Suprapubic skin (tissue), 4 donors: ENCODE measurements around the gene ADM2. TPM values are rescaled to one million over a fixed set of nuclear protein-coding genes. Genes with fewer than 3 reads are reported as not detected.

Experiments used
- DNase-seq, 2 donors: peaks; one replicate each; pipeline ENCODE4 v3.0.0-alpha.2; 2019; ENCODE audit warnings: low spot score in 2 of 2
- H3K27ac ChIP-seq: fragments of 200-600 bp; sonication (generic); one replicate; pipeline ENCODE4 v1.5.1; 2019
- H3K27me3 ChIP-seq: fragments of 200-600 bp; sonication (generic); one replicate; pipeline ENCODE4 v1.5.1; 2019
- H3K36me3 ChIP-seq: fragments of 200-600 bp; sonication (generic); one replicate; pipeline ENCODE4 v1.5.1; 2019
- H3K4me1 ChIP-seq: fragments of 200-600 bp; sonication (generic); one replicate; pipeline ENCODE4 v1.5.1; 2019
- H3K4me3 ChIP-seq: fragments of 200-600 bp; sonication (generic); one replicate; pipeline ENCODE4 v1.5.1; 2019; ENCODE audit warnings: mild to moderate bottlenecking
- H3K9me3 ChIP-seq: fragments of 200-600 bp; sonication (generic); one replicate; pipeline ENCODE4 v1.5.1; 2019
- EP300 ChIP-seq: sonication (generic); formaldehyde crosslinking; IDR thresholded peaks from one replicate; pipeline ENCODE4 v1.6.1; 2017; ENCODE audit warnings: antibody characterized with exemption
- POLR2A ChIP-seq, 2 donors: fragments of 450-650 bp; IDR thresholded peaks; one replicate each; pipeline ENCODE4 v1.6.1; 2017; ENCODE audit warnings: antibody characterized with exemption in 2 of 2, mild to moderate bottlenecking in 2 of 2, moderate library complexity in 2 of 2
- POLR2AphosphoS5 ChIP-seq, 3 donors: sonication (generic); formaldehyde crosslinking; IDR thresholded peaks; one replicate each; pipeline ENCODE4 v1.6.1; 2017; ENCODE audit warnings: antibody characterized with exemption in 3 of 3
- WGBS: methylation state at CpG from one replicate; pipeline ENCODE4 v1.1.5; 2018; 5-methylcytosine and 5-hydroxymethylcytosine counted together
- total RNA-seq, 4 donors: library from RNA; depleted of rRNA; stranded (reverse); fragments of >200 nt; gene quantifications; one replicate each; pipeline ENCODE4 v1.1.0, GENCODE V29; 2016
- TF ChIP-seq, protein P1 (sequence below), 2 donors: fragments of 200-600 bp in 1 of 2; fragments of 450-650 bp in 1 of 2; sonication (generic) in 1 of 2; IDR thresholded peaks; one replicate each; pipeline ENCODE4 v1.5.1; 2016 to 2019; ENCODE audit warnings: antibody characterized with exemption in 2 of 2, mild to moderate bottlenecking in 1 of 2, moderate library complexity in 1 of 2

ADM2 gene
- total RNA-seq, 4 donors from 2014 or later: 0.24 to 2.7 (median 0.30) TPM; not detected in 1

DNA sequence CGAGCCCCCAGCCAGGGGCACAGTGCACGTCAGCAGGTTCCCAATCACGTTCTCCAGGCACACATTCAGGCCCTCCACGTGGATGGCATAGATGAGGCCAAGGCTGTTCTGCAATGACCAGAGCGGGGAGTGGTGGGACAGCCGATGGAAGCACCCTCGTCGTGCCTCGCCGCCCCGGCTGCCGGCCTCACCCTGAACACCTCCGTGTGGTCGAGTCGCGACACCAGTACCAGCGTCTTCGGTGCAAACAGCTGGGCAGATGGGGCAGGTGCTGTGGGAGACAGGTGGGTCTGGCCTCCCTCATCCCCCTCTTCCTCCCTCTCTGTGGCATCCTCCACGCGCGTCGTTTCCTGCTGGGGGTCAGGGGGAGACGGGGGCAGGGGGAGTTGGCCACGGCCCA, 14.0 kb upstream of the ADM2 start:
- 83% methylated on average over 9 of the region's 24 CpGs for WGBS
- TF ChIP-seq, protein P1, sequence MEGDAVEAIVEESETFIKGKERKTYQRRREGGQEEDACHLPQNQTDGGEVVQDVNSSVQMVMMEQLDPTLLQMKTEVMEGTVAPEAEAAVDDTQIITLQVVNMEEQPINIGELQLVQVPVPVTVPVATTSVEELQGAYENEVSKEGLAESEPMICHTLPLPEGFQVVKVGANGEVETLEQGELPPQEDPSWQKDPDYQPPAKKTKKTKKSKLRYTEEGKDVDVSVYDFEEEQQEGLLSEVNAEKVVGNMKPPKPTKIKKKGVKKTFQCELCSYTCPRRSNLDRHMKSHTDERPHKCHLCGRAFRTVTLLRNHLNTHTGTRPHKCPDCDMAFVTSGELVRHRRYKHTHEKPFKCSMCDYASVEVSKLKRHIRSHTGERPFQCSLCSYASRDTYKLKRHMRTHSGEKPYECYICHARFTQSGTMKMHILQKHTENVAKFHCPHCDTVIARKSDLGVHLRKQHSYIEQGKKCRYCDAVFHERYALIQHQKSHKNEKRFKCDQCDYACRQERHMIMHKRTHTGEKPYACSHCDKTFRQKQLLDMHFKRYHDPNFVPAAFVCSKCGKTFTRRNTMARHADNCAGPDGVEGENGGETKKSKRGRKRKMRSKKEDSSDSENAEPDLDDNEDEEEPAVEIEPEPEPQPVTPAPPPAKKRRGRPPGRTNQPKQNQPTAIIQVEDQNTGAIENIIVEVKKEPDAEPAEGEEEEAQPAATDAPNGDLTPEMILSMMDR (IDR thresholded peaks at IDR 0.05): no peak
- TF ChIP-seq EP300 (no peak), POLR2AphosphoS5 (IDR thresholded peaks at IDR 0.05) (no peak), POLR2A (IDR thresholded peaks at IDR 0.05) (no peak)
- Histone ChIP-seq H3K27me3 (no peaks in the 10 kb centered on the region), H3K9me3 (no peaks in the 10 kb centered on the region), H3K27ac (no peak overlapping the region), H3K4me1 (peaks cover 36% of the 10 kb centered on the region), H3K4me3 (no peak overlapping the region), H3K36me3 (peaks cover 57% of the 10 kb centered on the region)
- DNase-seq: no peak

DNA sequence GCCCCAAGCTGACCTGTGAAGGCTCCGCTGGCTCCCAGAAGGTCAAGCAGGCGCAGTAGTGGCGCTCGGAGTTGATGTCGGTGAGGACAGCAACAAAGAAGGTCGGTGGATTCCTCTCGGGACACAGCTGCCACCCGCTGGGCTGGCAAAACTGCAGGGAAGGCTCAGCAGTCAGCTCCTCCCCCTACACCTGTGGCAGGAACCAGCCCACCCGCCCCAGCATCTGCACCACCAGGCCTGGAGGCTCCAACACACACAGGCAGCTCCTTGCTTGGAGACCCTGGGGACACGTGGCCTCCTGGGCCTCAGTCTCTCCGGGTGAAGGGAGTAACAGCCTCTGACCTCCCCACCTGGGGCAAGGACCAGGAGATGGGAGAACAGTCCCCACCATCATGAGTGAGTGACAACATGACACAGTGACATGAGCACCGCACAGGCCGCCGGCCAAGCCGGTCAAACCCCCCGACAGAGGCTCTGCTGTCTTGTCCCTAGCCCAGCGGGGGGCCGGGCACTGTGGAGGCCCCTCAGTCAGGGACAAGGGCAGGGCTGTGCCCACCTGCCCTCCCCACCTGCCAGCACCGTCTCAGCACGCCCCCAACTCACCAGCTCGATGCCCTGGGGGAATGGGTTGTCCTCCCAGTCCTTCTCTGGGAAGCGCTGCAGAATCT, 13.4 kb upstream of the ADM2 start:
- H3K4me3 ChIP-seq: no peak overlapping the region
- DNase-seq: no peak
- no peaks in the 10 kb centered on the region for H3K9me3 ChIP-seq
- no peak for TF ChIP-seq POLR2A (IDR thresholded peaks at IDR 0.05)
- no peak for TF ChIP-seq POLR2AphosphoS5 (IDR thresholded peaks at IDR 0.05)
- no peak for TF ChIP-seq EP300
- TF ChIP-seq, protein P1 (IDR thresholded peaks at IDR 0.05): no peak
- peaks cover 51% of the 10 kb centered on the region for H3K36me3 ChIP-seq
- H3K27ac ChIP-seq: no peak overlapping the region
- H3K27me3 ChIP-seq: no peaks in the 10 kb centered on the region
- 100% methylated on average over 6 of the region's 22 CpGs for WGBS
- peaks cover 42% of the 10 kb centered on the region for H3K4me1 ChIP-seq

DNA sequence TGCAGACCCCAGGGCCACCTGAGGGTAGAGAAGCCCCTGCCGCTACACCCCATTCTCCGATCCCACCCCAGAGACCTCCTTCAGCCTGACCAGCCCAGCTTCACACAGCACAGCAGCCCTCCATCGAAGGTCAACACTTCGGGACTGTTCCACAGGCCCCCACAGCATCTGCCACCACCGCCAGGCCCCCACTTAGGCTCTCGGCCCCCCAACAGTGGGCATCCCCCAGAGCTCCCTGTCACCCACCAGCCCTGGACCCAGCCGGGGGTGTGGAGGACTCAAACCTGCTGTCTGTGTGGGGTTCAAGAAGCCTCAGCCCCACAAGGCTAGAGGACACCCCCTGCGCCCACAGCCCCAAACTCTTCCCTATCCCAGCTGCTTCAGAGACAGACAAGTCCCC, 12.7 kb upstream of the ADM2 start:
- H3K4me1 ChIP-seq: peaks cover 49% of the 10 kb centered on the region
- peaks cover 44% of the 10 kb centered on the region for H3K36me3 ChIP-seq
- no peaks in the 10 kb centered on the region for H3K9me3 ChIP-seq
- 100% methylated on average over 3 of the region's 8 CpGs for WGBS
- no peak for DNase-seq
- H3K4me3 ChIP-seq: no peak overlapping the region
- H3K27ac ChIP-seq: no peak overlapping the region
- no peaks in the 10 kb centered on the region for H3K27me3 ChIP-seq
- TF ChIP-seq POLR2AphosphoS5 (IDR thresholded peaks at IDR 0.05) (no peak), EP300 (no peak), POLR2A (IDR thresholded peaks at IDR 0.05) (no peak)
- TF ChIP-seq, protein P1 (IDR thresholded peaks at IDR 0.05): no peak

DNA sequence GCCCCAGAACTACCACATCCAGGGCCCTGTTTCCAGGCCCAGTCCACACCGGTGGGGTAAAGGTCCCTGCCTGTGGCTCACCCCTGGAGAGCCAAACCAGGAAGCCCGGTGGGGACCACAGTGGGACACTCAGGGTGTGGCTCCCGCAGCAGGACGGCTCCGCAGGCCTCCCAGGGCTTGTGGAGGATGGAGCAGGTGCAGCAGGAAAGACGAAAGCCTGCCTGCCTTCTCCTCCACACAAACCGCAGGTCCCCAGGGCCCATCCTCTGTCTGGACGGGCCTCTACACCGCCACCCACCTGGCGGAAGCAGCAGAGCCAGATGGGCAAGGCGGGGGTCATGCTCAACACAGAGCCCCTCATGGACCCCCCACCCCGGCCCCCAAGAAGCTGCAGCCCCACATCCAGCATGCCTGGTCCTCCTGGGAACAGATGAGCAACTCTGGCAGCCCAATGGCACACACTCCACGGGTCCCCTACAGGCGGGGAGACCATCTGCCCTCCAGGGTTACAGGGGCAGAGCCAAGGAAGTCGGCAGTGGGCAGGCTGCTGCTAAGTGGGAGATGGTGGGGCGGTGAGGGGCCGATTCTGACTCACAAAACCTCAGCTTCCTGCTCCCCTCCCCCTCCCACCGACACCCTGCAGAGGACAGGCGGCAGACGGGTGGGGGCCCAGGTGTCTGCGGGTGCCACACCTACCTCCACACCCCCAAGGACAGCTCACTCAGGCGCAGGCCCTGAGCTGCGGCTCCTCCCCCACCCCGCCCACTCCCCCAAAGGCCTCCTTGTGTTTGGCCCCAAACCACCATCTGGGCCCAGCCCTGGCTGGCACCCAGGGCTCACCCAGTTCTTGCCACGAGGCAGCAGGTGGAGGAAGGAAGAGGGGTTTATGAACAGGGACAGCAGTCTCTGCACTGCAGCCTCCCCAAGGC, 11.7 kb upstream of the ADM2 start:
- TF ChIP-seq, protein P1 (IDR thresholded peaks at IDR 0.05): no peak
- no peak for TF ChIP-seq POLR2AphosphoS5 (IDR thresholded peaks at IDR 0.05)
- no peak for TF ChIP-seq EP300
- no peak for TF ChIP-seq POLR2A (IDR thresholded peaks at IDR 0.05)
- H3K27ac ChIP-seq: peak overlapping the region; percentile 63
- no peaks in the 10 kb centered on the region for H3K9me3 ChIP-seq
- H3K4me1 ChIP-seq: peaks cover 55% of the 10 kb centered on the region
- H3K36me3 ChIP-seq: peaks cover 34% of the 10 kb centered on the region
- H3K4me3 ChIP-seq: peak overlapping the region; percentile 11
- no peaks in the 10 kb centered on the region for H3K27me3 ChIP-seq
- WGBS: no CpG with 5 or more reads among the region's 25 CpGs
- DNase-seq: no peak

DNA sequence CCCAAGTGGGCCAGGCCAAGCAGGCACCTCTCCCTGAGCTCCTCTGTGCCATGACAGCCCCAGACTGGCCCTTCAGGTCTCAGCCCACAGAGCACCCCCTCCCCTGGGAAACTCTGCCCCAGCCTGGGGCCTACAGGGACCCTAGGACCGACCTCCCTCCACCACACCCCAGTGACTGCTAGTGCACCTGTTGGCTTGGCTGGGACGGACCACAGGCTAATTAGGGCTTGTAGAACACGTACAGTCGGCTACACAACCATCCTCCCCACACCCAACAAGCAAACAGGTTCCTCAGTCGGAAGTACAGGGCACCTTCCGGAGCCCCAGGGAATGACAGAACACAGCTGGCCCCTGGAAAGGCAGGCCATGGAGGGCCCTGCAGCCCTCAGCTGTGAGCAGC, 10.9 kb upstream of the ADM2 start:
- H3K36me3 ChIP-seq: peaks cover 25% of the 10 kb centered on the region
- no peaks in the 10 kb centered on the region for H3K9me3 ChIP-seq
- DNase-seq: no peak
- peak overlapping the region; percentile 11 for H3K4me3 ChIP-seq
- peaks cover 60% of the 10 kb centered on the region for H3K4me1 ChIP-seq
- H3K27ac ChIP-seq: peak overlapping the region; percentile 63
- TF ChIP-seq EP300 (no peak), POLR2A (IDR thresholded peaks at IDR 0.05) (no peak), POLR2AphosphoS5 (IDR thresholded peaks at IDR 0.05) (no peak)
- TF ChIP-seq, protein P1 (IDR thresholded peaks at IDR 0.05): no peak
- no CpG with 5 or more reads among the region's 6 CpGs for WGBS
- no peaks in the 10 kb centered on the region for H3K27me3 ChIP-seq
